Neural cell (in vitro differentiated cells): ENCODE results near the gene PTPRA.

Source experiments
- EP300 ChIP-seq: fragments of 450-650 bp; conservative IDR thresholded peaks from 2 replicates; pipeline ENCODE4 v1.6.1; 2014; ENCODE audit warnings: antibody characterized with exemption, mild to moderate bottlenecking, moderate library complexity; ENCODE audit not compliant: poor library complexity, severe bottlenecking
- EZH2 ChIP-seq: fragments of 200-600, 300-800 bp; shearing (Covaris generic), sonication (generic); IDR thresholded peaks from 2 replicates; pipeline ENCODE4 v1.6.1; 2014; ENCODE audit warnings: antibody characterized with exemption, low read length, borderline replicate concordance, mild to moderate bottlenecking; ENCODE audit not compliant: insufficient read depth, poor library complexity, severe bottlenecking
- POLR2AphosphoS5 ChIP-seq: IDR thresholded peaks from 2 replicates; pipeline ENCODE4 v1.6.1; 2012
- REST ChIP-seq: IDR thresholded peaks from 2 replicates; pipeline ENCODE4 v1.6.1; 2012; ENCODE audit warnings: borderline replicate concordance
- TAF1 ChIP-seq: IDR thresholded peaks from 2 replicates; pipeline ENCODE4 v1.6.1; 2012; ENCODE audit warnings: low read depth
- TF ChIP-seq, protein P1 (sequence below): fragments of 450-650 bp; IDR thresholded peaks from 2 replicates; pipeline ENCODE4 v1.5.1; 2014; ENCODE audit warnings: antibody characterized with exemption, mild to moderate bottlenecking, moderate library complexity; ENCODE audit not compliant: poor library complexity, severe bottlenecking

DNA sequence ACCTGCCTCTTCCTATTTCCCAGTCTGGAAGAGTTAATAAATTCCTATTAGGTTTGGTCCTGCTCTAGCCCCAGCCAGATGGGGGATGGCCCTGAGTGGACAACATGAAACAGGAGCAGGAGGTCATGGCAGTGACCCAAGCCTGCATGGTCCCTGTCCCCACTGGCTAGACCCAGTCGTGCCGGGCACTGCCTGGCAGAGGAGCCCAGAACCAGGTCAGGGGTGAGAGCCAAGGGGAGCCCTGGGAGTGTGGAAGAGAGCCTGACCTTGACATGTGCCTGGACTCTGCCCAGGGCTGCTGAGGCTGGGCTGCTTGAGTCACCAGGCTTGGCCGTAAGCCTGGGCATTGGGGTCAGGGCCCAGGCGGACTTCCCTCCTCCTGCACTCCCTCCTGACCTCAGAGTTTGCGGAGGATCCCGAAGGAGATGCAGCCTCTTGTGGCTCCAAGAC is 207.7 kb downstream of the PTPRA start:
- TF ChIP-seq, protein P1, sequence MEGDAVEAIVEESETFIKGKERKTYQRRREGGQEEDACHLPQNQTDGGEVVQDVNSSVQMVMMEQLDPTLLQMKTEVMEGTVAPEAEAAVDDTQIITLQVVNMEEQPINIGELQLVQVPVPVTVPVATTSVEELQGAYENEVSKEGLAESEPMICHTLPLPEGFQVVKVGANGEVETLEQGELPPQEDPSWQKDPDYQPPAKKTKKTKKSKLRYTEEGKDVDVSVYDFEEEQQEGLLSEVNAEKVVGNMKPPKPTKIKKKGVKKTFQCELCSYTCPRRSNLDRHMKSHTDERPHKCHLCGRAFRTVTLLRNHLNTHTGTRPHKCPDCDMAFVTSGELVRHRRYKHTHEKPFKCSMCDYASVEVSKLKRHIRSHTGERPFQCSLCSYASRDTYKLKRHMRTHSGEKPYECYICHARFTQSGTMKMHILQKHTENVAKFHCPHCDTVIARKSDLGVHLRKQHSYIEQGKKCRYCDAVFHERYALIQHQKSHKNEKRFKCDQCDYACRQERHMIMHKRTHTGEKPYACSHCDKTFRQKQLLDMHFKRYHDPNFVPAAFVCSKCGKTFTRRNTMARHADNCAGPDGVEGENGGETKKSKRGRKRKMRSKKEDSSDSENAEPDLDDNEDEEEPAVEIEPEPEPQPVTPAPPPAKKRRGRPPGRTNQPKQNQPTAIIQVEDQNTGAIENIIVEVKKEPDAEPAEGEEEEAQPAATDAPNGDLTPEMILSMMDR = no peak
- TF ChIP-seq REST (no peak), TAF1 (no peak), EP300 (no peak), EZH2 (no peak), POLR2AphosphoS5 (no peak)
